HCT116 (cell line): ENCODE measurements around the gene SLC6A12.

Experiments
- CEBPB ChIP-seq: IDR thresholded peaks from 2 replicates; pipeline ENCODE4 v1.6.1; 2012; ENCODE audit warnings: low read depth
- ELF1 ChIP-seq: IDR thresholded peaks from 2 replicates; pipeline ENCODE4 v1.6.1; 2012; ENCODE audit warnings: low read depth, borderline replicate concordance
- EZH2phosphoT487 ChIP-seq: fragments of 200-600 bp; IDR thresholded peaks from 2 replicates; pipeline ENCODE4 v1.6.1; 2018; ENCODE audit warnings: antibody characterized with exemption, borderline replicate concordance
- FOSL1 ChIP-seq: IDR thresholded peaks from 2 replicates; pipeline ENCODE4 v1.6.1; 2012; ENCODE audit warnings: low read depth
- POLR2A ChIP-seq: IDR thresholded peaks from 2 replicates; pipeline ENCODE4 v1.7.0; 2011; ENCODE audit warnings: borderline replicate concordance; ENCODE audit not compliant: insufficient read depth, insufficient read length; ENCODE audit errors: extremely low read depth
- POLR2AphosphoS5 ChIP-seq: IDR thresholded peaks from 2 replicates; pipeline ENCODE4 v1.6.1; 2011; ENCODE audit warnings: mild to moderate bottlenecking, low read depth, low read length, moderate library complexity
- SRF ChIP-seq: IDR thresholded peaks from 2 replicates; pipeline ENCODE4 v1.6.1; 2012; ENCODE audit warnings: low read depth
- TF ChIP-seq, protein P1 (sequence below), 3 experiments: fragments of 200-600 bp in 1 of 3; sonication (generic) in 1 of 3; IDR thresholded peaks in 2 of 3; conservative IDR thresholded peaks in 1 of 3; 2 replicates each; pipeline ENCODE4 v1.5.1; 2012 to 2017; ENCODE audit warnings: low read depth in 2 of 3, low read length in 2 of 3, antibody characterized with exemption in 1 of 3, borderline replicate concordance in 1 of 3, control low read depth in 1 of 3, mild to moderate bottlenecking in 1 of 3, mixed read lengths in 1 of 3, mixed run types in 1 of 3, moderate library complexity in 1 of 3; ENCODE audit not compliant: insufficient read depth in 1 of 3
- TF ChIP-seq, protein P2 (sequence below): IDR thresholded peaks from 2 replicates; pipeline ENCODE4 v1.6.1; 2011; ENCODE audit warnings: mild to moderate bottlenecking, low read length, moderate library complexity; ENCODE audit not compliant: insufficient replicate concordance; ENCODE audit errors: extremely low read depth
- TF ChIP-seq, protein P3 (sequence below): IDR thresholded peaks from 2 replicates; pipeline ENCODE4 v1.6.1; 2012

DNA sequence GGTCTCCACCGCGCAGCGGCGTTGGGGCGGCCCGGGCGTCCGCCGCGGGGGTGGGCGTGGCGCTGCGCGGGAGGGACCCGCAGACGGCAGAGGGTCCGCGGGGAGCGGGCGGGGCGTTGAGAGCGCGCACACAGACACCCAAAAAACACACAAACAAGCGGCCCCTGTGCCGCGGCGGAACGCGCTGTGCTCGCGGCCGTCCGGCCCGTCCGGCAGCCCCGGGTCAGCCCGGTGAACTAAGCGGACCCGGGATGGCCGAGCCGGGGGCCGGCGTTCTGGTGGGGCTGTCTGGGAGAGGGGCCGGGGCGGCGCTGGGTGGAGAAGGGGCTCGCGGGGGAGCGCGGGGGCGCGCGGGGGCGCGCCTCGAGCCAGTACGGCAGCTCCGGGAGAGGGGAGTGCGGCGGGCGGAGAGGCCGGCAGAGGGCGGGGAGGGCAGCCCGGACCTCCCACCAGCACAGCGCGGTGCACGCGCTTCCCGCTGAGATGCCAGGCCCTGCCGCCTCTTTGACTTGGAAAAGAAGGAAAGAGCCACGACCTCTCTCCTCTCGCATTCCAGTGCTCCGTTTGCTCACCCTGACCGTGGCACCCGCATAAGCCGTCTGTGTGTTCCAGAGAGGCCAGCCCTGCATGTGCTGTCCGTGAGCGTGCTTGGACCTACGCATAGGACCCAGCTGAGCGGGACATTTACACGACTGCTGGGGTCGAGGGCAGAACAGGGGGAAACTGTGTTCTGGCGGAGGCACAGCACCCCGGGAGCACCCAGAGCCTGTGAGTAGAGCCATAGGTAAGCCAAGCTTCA, 10.3 kb downstream of the SLC6A12 start:
- TF ChIP-seq POLR2A = no peak
- TF ChIP-seq, protein P1, sequence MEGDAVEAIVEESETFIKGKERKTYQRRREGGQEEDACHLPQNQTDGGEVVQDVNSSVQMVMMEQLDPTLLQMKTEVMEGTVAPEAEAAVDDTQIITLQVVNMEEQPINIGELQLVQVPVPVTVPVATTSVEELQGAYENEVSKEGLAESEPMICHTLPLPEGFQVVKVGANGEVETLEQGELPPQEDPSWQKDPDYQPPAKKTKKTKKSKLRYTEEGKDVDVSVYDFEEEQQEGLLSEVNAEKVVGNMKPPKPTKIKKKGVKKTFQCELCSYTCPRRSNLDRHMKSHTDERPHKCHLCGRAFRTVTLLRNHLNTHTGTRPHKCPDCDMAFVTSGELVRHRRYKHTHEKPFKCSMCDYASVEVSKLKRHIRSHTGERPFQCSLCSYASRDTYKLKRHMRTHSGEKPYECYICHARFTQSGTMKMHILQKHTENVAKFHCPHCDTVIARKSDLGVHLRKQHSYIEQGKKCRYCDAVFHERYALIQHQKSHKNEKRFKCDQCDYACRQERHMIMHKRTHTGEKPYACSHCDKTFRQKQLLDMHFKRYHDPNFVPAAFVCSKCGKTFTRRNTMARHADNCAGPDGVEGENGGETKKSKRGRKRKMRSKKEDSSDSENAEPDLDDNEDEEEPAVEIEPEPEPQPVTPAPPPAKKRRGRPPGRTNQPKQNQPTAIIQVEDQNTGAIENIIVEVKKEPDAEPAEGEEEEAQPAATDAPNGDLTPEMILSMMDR (IDR thresholded peaks at IDR 0.05 in 2 of 3, conservative IDR thresholded peaks at IDR 0.05 in 1 of 3; ENCODE audit: borderline replicate concordance in 1 of 3, insufficient read depth in 1 of 3, low read depth in 2 of 3, low read length in 2 of 3) = no peak
- TF ChIP-seq, protein P2, sequence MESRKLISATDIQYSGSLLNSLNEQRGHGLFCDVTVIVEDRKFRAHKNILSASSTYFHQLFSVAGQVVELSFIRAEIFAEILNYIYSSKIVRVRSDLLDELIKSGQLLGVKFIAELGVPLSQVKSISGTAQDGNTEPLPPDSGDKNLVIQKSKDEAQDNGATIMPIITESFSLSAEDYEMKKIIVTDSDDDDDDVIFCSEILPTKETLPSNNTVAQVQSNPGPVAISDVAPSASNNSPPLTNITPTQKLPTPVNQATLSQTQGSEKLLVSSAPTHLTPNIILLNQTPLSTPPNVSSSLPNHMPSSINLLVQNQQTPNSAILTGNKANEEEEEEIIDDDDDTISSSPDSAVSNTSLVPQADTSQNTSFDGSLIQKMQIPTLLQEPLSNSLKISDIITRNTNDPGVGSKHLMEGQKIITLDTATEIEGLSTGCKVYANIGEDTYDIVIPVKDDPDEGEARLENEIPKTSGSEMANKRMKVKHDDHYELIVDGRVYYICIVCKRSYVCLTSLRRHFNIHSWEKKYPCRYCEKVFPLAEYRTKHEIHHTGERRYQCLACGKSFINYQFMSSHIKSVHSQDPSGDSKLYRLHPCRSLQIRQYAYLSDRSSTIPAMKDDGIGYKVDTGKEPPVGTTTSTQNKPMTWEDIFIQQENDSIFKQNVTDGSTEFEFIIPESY = no peak
- TF ChIP-seq, protein P3, sequence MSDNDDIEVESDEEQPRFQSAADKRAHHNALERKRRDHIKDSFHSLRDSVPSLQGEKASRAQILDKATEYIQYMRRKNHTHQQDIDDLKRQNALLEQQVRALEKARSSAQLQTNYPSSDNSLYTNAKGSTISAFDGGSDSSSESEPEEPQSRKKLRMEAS = no peak
- no peak for TF ChIP-seq FOSL1
- TF ChIP-seq CEBPB = no peak
- TF ChIP-seq EZH2phosphoT487 = no peak
- TF ChIP-seq SRF = no peak
- no peak for TF ChIP-seq POLR2AphosphoS5
- TF ChIP-seq ELF1 = no peak
